HG03135 (cell line): ENCODE results near the gene SHANK2.

Source experiments
- ATAC-seq: cut with Tn5 transposase; IDR thresholded peaks from one replicate; pipeline ENCODE4 v1.9.1; 2021; ENCODE audit warnings: mild to moderate bottlenecking, moderate library complexity; ENCODE audit not compliant: unreplicated experiment

Gene SHANK2

GRCh38 chr11:71269603-71270511 lies 17.5 kb upstream of the SHANK2 start:
- no peak for ATAC-seq

GRCh38 chr11:71268706-71269321 lies 16.4 kb upstream of the SHANK2 start:
- no peak for ATAC-seq

GRCh38 chr11:71267807-71268421 lies 15.5 kb upstream of the SHANK2 start:
- ATAC-seq, result no peak

GRCh38 chr11:71266114-71266833 lies 13.9 kb upstream of the SHANK2 start:
- no peak for ATAC-seq

- no peak for ATAC-seq
Observed at GRCh38 chr11:71265559-71266092, 13.2 kb upstream of the SHANK2 start.

GRCh38 chr11:71263386-71263785 lies 11.0 kb upstream of the SHANK2 start:
- ATAC-seq, result no peak

- ATAC-seq, result no peak
Observed at GRCh38 chr11:71255800-71256479, 3.6 kb upstream of the SHANK2 start.

- no peak for ATAC-seq
Observed at GRCh38 chr11:71255323-71255722, 2.9 kb upstream of the SHANK2 start.

- ATAC-seq, result no peak
Observed at GRCh38 chr11:71253794-71254193, 1.4 kb upstream of the SHANK2 start.

GRCh38 chr11:71252770-71253730 lies 673 bp upstream of the SHANK2 start:
- no peak for ATAC-seq

- ATAC-seq, result no peak
Observed at GRCh38 chr11:71251761-71252268, 562 bp downstream of the SHANK2 start.

GRCh38 chr11:71251151-71251721 lies 1.1 kb downstream of the SHANK2 start:
- no peak for ATAC-seq

GRCh38 chr11:71250523-71251150 lies 1.7 kb downstream of the SHANK2 start:
- ATAC-seq, result no peak

GRCh38 chr11:71249301-71249700 lies 3.1 kb downstream of the SHANK2 start:
- ATAC-seq, result no peak

- no peak for ATAC-seq
Observed at GRCh38 chr11:71248656-71249055, 3.7 kb downstream of the SHANK2 start.

- ATAC-seq, result no peak
Observed at GRCh38 chr11:71248251-71248570, 4.2 kb downstream of the SHANK2 start.

GRCh38 chr11:71247551-71248250 lies 4.7 kb downstream of the SHANK2 start:
- no peak for ATAC-seq

GRCh38 chr11:71246559-71246958 lies 5.8 kb downstream of the SHANK2 start:
- no peak for ATAC-seq
